SK-N-SH treated with all-trans-retinoic acid at 6 μM for 48 hours (cell line): ENCODE measurements around the gene LMAN2L.

Experiments
- ATAC-seq: fragments of 200-7000 bp; cut with Tn5 transposase; 3 replicates; pipeline ENCODE4 v1.9.1; 2020; ENCODE audit warnings: mild to moderate bottlenecking, moderate library complexity
- ARNTL ChIP-seq: fragments of 450-650 bp; formaldehyde crosslinking; IDR thresholded peaks from 2 replicates; pipeline ENCODE4 v1.5.0; 2020; ENCODE audit warnings: low read depth, mild to moderate bottlenecking, moderate library complexity, borderline replicate concordance
- BACH2 ChIP-seq: fragments of 250-450 bp; sonication (Bioruptor Pico); IDR thresholded peaks from 2 replicates; pipeline ENCODE4 v1.9.0; 2021; ENCODE audit warnings: mild to moderate bottlenecking, borderline replicate concordance
- CREB5 ChIP-seq: fragments of 250-450 bp; sonication (Bioruptor Pico); IDR thresholded peaks from 2 replicates; pipeline ENCODE4 v1.5.1; 2020; ENCODE audit warnings: low read depth, mild to moderate bottlenecking, moderate library complexity
- CSDC2 ChIP-seq: fragments of 250-450 bp; sonication (Bioruptor Pico); IDR thresholded peaks from 2 replicates; pipeline ENCODE4 v1.5.0; 2020; ENCODE audit warnings: mild to moderate bottlenecking, moderate library complexity
- CSRNP3 ChIP-seq: fragments of 250-450 bp; sonication (Bioruptor Pico); IDR thresholded peaks from 2 replicates; pipeline ENCODE4 v1.5.1; 2021; ENCODE audit warnings: mild to moderate bottlenecking, moderate library complexity
- ESRRG ChIP-seq: fragments of 250-450 bp; sonication (Bioruptor Pico); IDR thresholded peaks from 2 replicates; pipeline ENCODE4 v1.6.1; 2021; ENCODE audit warnings: mild to moderate bottlenecking
- GLIS3 ChIP-seq: fragments of 250-450 bp; sonication (Bioruptor Pico); IDR thresholded peaks from 2 replicates; pipeline ENCODE4 v1.5.0; 2020; ENCODE audit warnings: mild to moderate bottlenecking, moderate library complexity
- ISL1 ChIP-seq: fragments of 250-450 bp; sonication (Bioruptor Pico); IDR thresholded peaks from 2 replicates; pipeline ENCODE4 v2.1.2; 2022; ENCODE audit warnings: mild to moderate bottlenecking, moderate library complexity
- OSR1 ChIP-seq: fragments of 250-450 bp; sonication (Bioruptor Pico); IDR thresholded peaks from 2 replicates; pipeline ENCODE4 v1.8.0; 2022; ENCODE audit warnings: moderate library complexity, mild to moderate bottlenecking, inconsistent platforms
- PATZ1 ChIP-seq: fragments of 250-450 bp; sonication (Bioruptor Pico); IDR thresholded peaks from 2 replicates; pipeline ENCODE4 v1.8.0; 2020; ENCODE audit warnings: mild to moderate bottlenecking, moderate library complexity, borderline replicate concordance
- POU6F1 ChIP-seq: fragments of 250-450 bp; sonication (Bioruptor Pico); IDR thresholded peaks from 2 replicates; pipeline ENCODE4 v1.8.0; 2021; ENCODE audit warnings: low read depth, mild to moderate bottlenecking, moderate library complexity, borderline replicate concordance
- PPARA ChIP-seq: fragments of 250-450 bp; sonication (Bioruptor Pico); IDR thresholded peaks from 2 replicates; pipeline ENCODE4 v1.5.0; 2020; ENCODE audit warnings: mild to moderate bottlenecking, borderline replicate concordance
- RARB ChIP-seq: fragments of 250-450 bp; sonication (Bioruptor Pico); IDR thresholded peaks from 2 replicates; pipeline ENCODE4 v1.8.0; 2021; ENCODE audit warnings: mild to moderate bottlenecking, moderate library complexity
- SNAI2 ChIP-seq: fragments of 250-450 bp; sonication (Bioruptor Pico); IDR thresholded peaks from 2 replicates; pipeline ENCODE4 v1.5.0; 2020; ENCODE audit warnings: mild to moderate bottlenecking, moderate library complexity
- TCF4 ChIP-seq: fragments of 250-450 bp; sonication (Bioruptor Pico); IDR thresholded peaks from 2 replicates; pipeline ENCODE4 v1.8.0; 2021; ENCODE audit warnings: mild to moderate bottlenecking, moderate library complexity, borderline replicate concordance
- TOX ChIP-seq: fragments of 250-450 bp; sonication (Bioruptor Pico); IDR thresholded peaks from 2 replicates; pipeline ENCODE4 v1.8.0; 2021; ENCODE audit warnings: mild to moderate bottlenecking, moderate library complexity, borderline replicate concordance
- TSHZ2 ChIP-seq: fragments of 250-450 bp; sonication (Bioruptor Pico); IDR thresholded peaks from 2 replicates; pipeline ENCODE4 v1.5.0; 2020; ENCODE audit warnings: mild to moderate bottlenecking, moderate library complexity
- ZFP3 ChIP-seq: fragments of 250-450 bp; sonication (Bioruptor Pico); IDR thresholded peaks from 2 replicates; pipeline ENCODE4 v1.5.0; 2020; ENCODE audit warnings: mild to moderate bottlenecking, moderate library complexity
- ZFP30 ChIP-seq: fragments of 450-650 bp; formaldehyde crosslinking; IDR thresholded peaks from 2 replicates; pipeline ENCODE4 v1.5.0; 2022; ENCODE audit warnings: mild to moderate bottlenecking, moderate library complexity
- ZNF565 ChIP-seq: fragments of 450-650 bp; formaldehyde crosslinking; conservative IDR thresholded peaks from 2 replicates; pipeline ENCODE4 v1.5.0; 2020; ENCODE audit warnings: low read depth, mild to moderate bottlenecking, moderate library complexity
- ZNF70 ChIP-seq: fragments of 450-650 bp; formaldehyde crosslinking; IDR thresholded peaks from 2 replicates; pipeline ENCODE4 v1.5.0; 2020; ENCODE audit warnings: mild to moderate bottlenecking, moderate library complexity

Gene LMAN2L

GRCh38 chr2:96715658-96716057, 24.2 kb downstream of the LMAN2L start:
- TF ChIP-seq ARNTL (CRISPR knock-in tag): no peak
- TF ChIP-seq TCF4 (CRISPR knock-in tag): no peak
- TF ChIP-seq ZNF70 (CRISPR knock-in tag): no peak
- no peak for TF ChIP-seq ISL1 (CRISPR knock-in tag)
- TF ChIP-seq ZNF565 (CRISPR knock-in tag): no peak
- TF ChIP-seq GLIS3 (CRISPR knock-in tag): no peak
- TF ChIP-seq TOX (CRISPR knock-in tag): no peak
- ATAC-seq: no peak

- no peak for TF ChIP-seq ESRRG (CRISPR knock-in tag)
- TF ChIP-seq RARB (CRISPR knock-in tag): no peak
- no peak for TF ChIP-seq TCF4 (CRISPR knock-in tag)
- no peak for TF ChIP-seq PPARA (CRISPR knock-in tag)
- no peak for TF ChIP-seq POU6F1 (CRISPR knock-in tag)
- no peak for TF ChIP-seq CREB5 (CRISPR knock-in tag)
- TF ChIP-seq PATZ1 (CRISPR knock-in tag): no peak
- TF ChIP-seq ARNTL (CRISPR knock-in tag): no peak
- no peak for TF ChIP-seq ZFP3 (CRISPR knock-in tag)
- TF ChIP-seq CSRNP3 (CRISPR knock-in tag): no peak
- TF ChIP-seq ZFP30: no peak
- no peak for TF ChIP-seq OSR1 (CRISPR knock-in tag)
- no peak for TF ChIP-seq BACH2 (CRISPR knock-in tag)
These were observed 28.9 kb downstream of the LMAN2L start for GRCh38 chr2:96710985-96711384.

GRCh38 chr2:96703021-96703751, 36.7 kb downstream of the LMAN2L start:
- no peak for ATAC-seq
- no peak for TF ChIP-seq PPARA (CRISPR knock-in tag)
- no peak for TF ChIP-seq GLIS3 (CRISPR knock-in tag)
- TF ChIP-seq CSRNP3 (CRISPR knock-in tag): no peak
- TF ChIP-seq OSR1 (CRISPR knock-in tag): no peak
- no peak for TF ChIP-seq TOX (CRISPR knock-in tag)
- TF ChIP-seq SNAI2 (CRISPR knock-in tag): no peak
- TF ChIP-seq ZNF565 (CRISPR knock-in tag): no peak
- TF ChIP-seq ISL1 (CRISPR knock-in tag): no peak
- no peak for TF ChIP-seq POU6F1 (CRISPR knock-in tag)
- TF ChIP-seq CSDC2 (CRISPR knock-in tag): no peak
- no peak for TF ChIP-seq ZNF70 (CRISPR knock-in tag)
- TF ChIP-seq TSHZ2 (CRISPR knock-in tag): no peak
- no peak for TF ChIP-seq CREB5 (CRISPR knock-in tag)
- TF ChIP-seq ARNTL (CRISPR knock-in tag): no peak
- no peak for TF ChIP-seq ZFP3 (CRISPR knock-in tag)
- no peak for TF ChIP-seq RARB (CRISPR knock-in tag)
- no peak for TF ChIP-seq TCF4 (CRISPR knock-in tag)
- no peak for TF ChIP-seq ESRRG (CRISPR knock-in tag)
- no peak for TF ChIP-seq BACH2 (CRISPR knock-in tag)

More at GRCh38 chr2:96710985-96711384, 28.9 kb downstream of the LMAN2L start:
- ATAC-seq: no peak
